Activated CD8-positive, alpha-beta T cell treated with anti-CD3 and anti-CD28 coated beads for 36 hours (primary cell): ENCODE measurements around the gene SUB1. TPM values are rescaled to one million over a fixed set of nuclear protein-coding genes. Genes with fewer than 3 reads are reported as not detected.
A peak's percentile ranks its signal among the peaks of the same experiment; 100 is the strongest.

Source experiments
- ATAC-seq: fragments of 200-7000 bp; cut with Tn5 transposase; one replicate; pipeline ENCODE4 v1.10.0; 2021; ENCODE audit warnings: mild to moderate bottlenecking, moderate library complexity
- CTCF ChIA-PET: fragments of 350-600 bp; sonication (Branson Sonifier 250); formaldehyde crosslinking; loops from one replicate; lab custom pipeline; 2021; ENCODE audit warnings: antibody characterized with exemption; lab: Charles Lee
- POLR2A ChIA-PET: fragments of 350-600 bp; sonication (Branson Sonifier 250); formaldehyde crosslinking; loops from one replicate; lab custom pipeline; 2021; ENCODE audit warnings: antibody characterized with exemption; lab: Charles Lee
- DNase-seq: peaks from one replicate; pipeline ENCODE4 v3.0.0-alpha.2; 2020
- H3K27ac Mint-ChIP-seq: one replicate; pipeline ENCODE4 v1.8.0; 2021; ENCODE audit warnings: mild to moderate bottlenecking, mixed read lengths
- H3K27me3 Mint-ChIP-seq: one replicate; pipeline ENCODE4 v1.8.0; 2021; ENCODE audit warnings: mixed read lengths
- H3K36me3 Mint-ChIP-seq: one replicate; pipeline ENCODE4 v1.8.0; 2021; ENCODE audit warnings: low read depth, mixed read lengths
- H3K4me1 Mint-ChIP-seq: one replicate; pipeline ENCODE4 v1.8.0; 2021; ENCODE audit warnings: low read depth, mixed read lengths
- H3K4me3 Mint-ChIP-seq: one replicate; pipeline ENCODE4 v1.8.0; 2021; ENCODE audit warnings: mild to moderate bottlenecking, moderate library complexity, mixed read lengths
- H3K9me3 Mint-ChIP-seq: one replicate; pipeline ENCODE4 v1.8.0; 2021; ENCODE audit warnings: mixed read lengths
- intact Hi-C: fragments of 100-400 bp; cut with micrococcal nuclease; formaldehyde crosslinking; loops from one replicate; pipeline ENCODE4 v1.10.0; 2022
- total RNA-seq, 2 experiments: library from RNA; stranded (reverse); gene quantifications; one replicate each; pipeline ENCODE4 v1.2.3, GENCODE V29; 2021
- TF ChIP-seq, protein P1 (sequence below): fragments of 200-600 bp; IDR thresholded peaks from one replicate; pipeline ENCODE4 v1.8.0; 2022; ENCODE audit warnings: antibody characterized with exemption, mild to moderate bottlenecking

SUB1 gene
- total RNA-seq, 2 experiments from 2014 or later: 403 to 431 TPM

DNA sequence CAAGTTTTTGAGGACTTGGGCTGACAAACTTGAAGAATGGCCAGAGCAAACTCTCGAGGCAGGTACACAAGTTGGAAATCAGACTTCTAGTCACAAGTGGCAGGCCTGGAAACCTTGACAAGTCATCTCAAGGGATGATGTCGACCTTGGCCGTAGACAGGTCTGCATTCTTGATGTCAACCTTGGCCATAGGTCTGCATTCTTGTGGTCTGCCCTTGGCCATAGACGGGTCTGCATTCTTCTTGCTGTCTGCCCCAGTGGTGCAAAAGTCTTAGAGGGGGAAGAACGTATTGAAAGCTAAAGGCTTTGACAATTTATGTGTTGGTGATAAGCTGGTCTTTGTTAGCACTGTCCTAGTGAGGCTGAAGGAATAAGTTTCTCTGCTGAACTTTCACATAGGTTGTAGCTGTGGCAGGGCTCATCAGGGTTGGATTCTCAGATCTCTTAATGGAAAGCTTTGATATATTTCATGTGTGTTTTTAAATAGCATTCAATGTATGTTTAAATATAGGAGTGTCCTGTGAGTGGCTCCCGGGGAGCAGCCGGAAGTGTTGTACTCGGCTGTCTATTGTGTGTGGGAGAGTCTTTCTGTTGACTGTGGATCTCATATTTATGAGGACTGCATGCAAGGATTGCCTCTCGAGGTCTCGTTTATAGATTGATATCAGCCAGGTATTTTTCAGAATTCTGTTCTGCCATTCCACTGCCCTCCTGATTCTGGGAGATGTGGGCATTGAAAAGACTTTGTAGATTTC lies 27.0 kb downstream of the SUB1 start:
- POLR2A ChIA-PET: interaction anchor here (0.5 kb wide), 1 partner anchor 41 kb away, joined by 3 read pairs; no protein-coding TSS in a partner anchor
- no peaks in the 10 kb centered on the region for H3K27me3 Mint-ChIP-seq
- ATAC-seq (no peak), DNase-seq (no peak)
- TF ChIP-seq, protein P1, sequence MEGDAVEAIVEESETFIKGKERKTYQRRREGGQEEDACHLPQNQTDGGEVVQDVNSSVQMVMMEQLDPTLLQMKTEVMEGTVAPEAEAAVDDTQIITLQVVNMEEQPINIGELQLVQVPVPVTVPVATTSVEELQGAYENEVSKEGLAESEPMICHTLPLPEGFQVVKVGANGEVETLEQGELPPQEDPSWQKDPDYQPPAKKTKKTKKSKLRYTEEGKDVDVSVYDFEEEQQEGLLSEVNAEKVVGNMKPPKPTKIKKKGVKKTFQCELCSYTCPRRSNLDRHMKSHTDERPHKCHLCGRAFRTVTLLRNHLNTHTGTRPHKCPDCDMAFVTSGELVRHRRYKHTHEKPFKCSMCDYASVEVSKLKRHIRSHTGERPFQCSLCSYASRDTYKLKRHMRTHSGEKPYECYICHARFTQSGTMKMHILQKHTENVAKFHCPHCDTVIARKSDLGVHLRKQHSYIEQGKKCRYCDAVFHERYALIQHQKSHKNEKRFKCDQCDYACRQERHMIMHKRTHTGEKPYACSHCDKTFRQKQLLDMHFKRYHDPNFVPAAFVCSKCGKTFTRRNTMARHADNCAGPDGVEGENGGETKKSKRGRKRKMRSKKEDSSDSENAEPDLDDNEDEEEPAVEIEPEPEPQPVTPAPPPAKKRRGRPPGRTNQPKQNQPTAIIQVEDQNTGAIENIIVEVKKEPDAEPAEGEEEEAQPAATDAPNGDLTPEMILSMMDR: no peak
- intact Hi-C loops: loop anchor here (5.0 to 10.0 kb wide), 2 partner anchors 380 to 812 kb away; no protein-coding TSS in a partner anchor
- peaks cover 8% of the 10 kb centered on the region for H3K36me3 Mint-ChIP-seq
- H3K4me3 Mint-ChIP-seq: no peak overlapping the region
- no peaks in the 10 kb centered on the region for H3K9me3 Mint-ChIP-seq
- CTCF ChIA-PET: interaction anchor here (0.7 to 3.0 kb wide), 15 partner anchors 11 to 380 kb away, joined by 3 to 69 read pairs (median 3); no protein-coding TSS in a partner anchor
- no peak overlapping the region for H3K27ac Mint-ChIP-seq
- peaks cover 2% of the 10 kb centered on the region for H3K4me1 Mint-ChIP-seq

DNA sequence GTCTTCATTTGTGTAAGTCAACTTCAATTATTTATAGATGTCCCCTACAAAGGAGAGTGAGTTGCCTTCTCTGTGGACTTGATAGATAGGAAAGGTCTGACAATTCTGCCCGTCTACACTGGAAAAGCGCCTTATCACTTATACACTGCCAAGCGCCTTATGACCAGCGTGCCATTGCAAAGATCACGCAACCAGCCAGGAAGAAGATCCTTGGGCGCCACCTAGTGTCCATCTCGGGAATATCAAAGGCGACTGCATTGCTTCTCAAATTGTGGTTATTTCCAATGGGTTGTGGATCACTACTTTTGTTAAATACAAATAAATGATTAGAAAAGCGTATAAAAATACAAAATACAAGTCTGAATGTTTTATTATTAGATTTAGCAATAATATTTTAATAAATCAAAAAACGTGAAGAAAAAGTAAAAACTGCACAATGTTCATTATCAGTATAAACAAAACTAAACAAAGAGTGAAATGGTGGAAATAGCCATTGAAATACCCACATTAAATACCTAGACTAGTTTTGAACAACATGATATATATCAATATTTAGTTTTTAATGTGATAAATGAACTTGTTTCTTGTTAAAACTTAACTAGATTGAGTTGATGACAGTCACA lies 27.8 kb downstream of the SUB1 start:
- Mint-ChIP-seq H3K27me3 (no peaks in the 10 kb centered on the region), H3K36me3 (peaks cover 8% of the 10 kb centered on the region), H3K4me3 (no peak overlapping the region), H3K27ac (peak overlapping the region; percentile 18), H3K4me1 (peaks cover 2% of the 10 kb centered on the region), H3K9me3 (no peaks in the 10 kb centered on the region)
- CTCF ChIA-PET: interaction anchor here (0.7 to 3.0 kb wide), 17 partner anchors 11 to 381 kb away, joined by 3 to 69 read pairs (median 3); no protein-coding TSS in a partner anchor
- intact Hi-C loops: loop anchor here (1.0 to 10.0 kb wide), 3 partner anchors 124 to 812 kb away; no protein-coding TSS in a partner anchor
- DNase-seq: peak; percentile 92
- POLR2A ChIA-PET: no interaction called here
- TF ChIP-seq, protein P1: peak; percentile 96
- ATAC-seq: peak; percentile 95

DNA sequence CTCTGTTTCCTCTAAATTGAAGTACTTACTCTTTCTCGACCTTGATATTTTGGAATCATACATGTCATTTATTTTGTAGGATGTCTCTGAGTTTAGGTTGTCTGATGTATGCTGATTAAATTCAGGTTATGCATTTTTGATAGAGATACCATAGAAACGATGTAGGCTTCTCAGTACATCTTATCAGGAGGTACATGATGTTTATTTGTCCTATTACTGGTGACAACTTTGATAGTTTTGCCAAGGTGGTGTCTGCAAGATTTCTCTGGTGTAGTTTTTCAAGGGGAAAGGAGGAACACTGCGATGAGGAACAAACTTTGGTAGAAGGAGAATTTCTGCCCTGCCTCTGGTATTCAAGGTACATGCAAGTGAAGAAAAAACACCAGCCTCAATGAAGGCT lies 29.9 kb downstream of the SUB1 start:
- H3K36me3 Mint-ChIP-seq: no peaks in the 10 kb centered on the region
- H3K27ac Mint-ChIP-seq: no peak overlapping the region
- no peak for DNase-seq
- ChIA-PET CTCF (interaction anchor here (2.4 kb wide), 1 partner anchor 126 kb away, joined by 17 read pairs; no protein-coding TSS in a partner anchor), POLR2A (no interaction called here)
- no peak for ATAC-seq
- H3K9me3 Mint-ChIP-seq: no peaks in the 10 kb centered on the region
- no peak overlapping the region for H3K4me3 Mint-ChIP-seq
- H3K4me1 Mint-ChIP-seq: peaks cover 2% of the 10 kb centered on the region
- TF ChIP-seq, protein P1: no peak
- intact Hi-C loops: loop anchor here (10.0 kb wide), 1 partner anchor 810 kb away; no protein-coding TSS in a partner anchor
- H3K27me3 Mint-ChIP-seq: no peaks in the 10 kb centered on the region

DNA sequence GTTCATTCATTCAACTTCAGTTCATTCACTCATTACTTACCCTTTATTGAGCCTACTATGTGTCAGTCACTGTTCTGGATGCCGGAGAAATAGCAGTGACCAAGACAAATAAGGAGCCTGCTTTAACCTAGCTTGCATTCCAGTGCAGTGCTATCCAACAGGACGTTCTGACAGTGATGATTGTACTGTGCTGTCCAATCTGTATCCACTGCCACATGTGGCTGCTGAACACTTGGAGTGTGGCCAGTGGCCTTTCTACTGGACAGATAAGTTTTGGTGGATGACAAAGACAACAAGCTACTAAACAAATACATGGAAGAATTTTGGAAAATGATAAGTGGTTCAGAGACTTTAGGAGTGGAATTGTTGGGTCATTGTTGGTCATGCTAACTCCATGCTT lies 33.6 kb downstream of the SUB1 start:
- intact Hi-C loops: loop anchor here (10.0 kb wide), 1 partner anchor 806 kb away; no protein-coding TSS in a partner anchor
- Mint-ChIP-seq H3K4me1 (no peaks in the 10 kb centered on the region), H3K36me3 (no peaks in the 10 kb centered on the region), H3K4me3 (no peak overlapping the region), H3K27ac (no peak overlapping the region), H3K9me3 (no peaks in the 10 kb centered on the region), H3K27me3 (no peaks in the 10 kb centered on the region)
- ChIA-PET POLR2A (interaction anchor here (1.2 kb wide), 1 partner anchor 13 kb away, joined by 3 read pairs; no protein-coding TSS in a partner anchor), CTCF (interaction anchor here (1.1 kb wide), 1 partner anchor 130 kb away, joined by 4 read pairs; no protein-coding TSS in a partner anchor)
- ATAC-seq: no peak
- no peak for DNase-seq
- TF ChIP-seq, protein P1: no peak
